ENCODE results near the gene ITM2C.
A peak's percentile ranks its signal among the peaks of the same experiment; 100 is the strongest.

Gene ITM2C

DNA sequence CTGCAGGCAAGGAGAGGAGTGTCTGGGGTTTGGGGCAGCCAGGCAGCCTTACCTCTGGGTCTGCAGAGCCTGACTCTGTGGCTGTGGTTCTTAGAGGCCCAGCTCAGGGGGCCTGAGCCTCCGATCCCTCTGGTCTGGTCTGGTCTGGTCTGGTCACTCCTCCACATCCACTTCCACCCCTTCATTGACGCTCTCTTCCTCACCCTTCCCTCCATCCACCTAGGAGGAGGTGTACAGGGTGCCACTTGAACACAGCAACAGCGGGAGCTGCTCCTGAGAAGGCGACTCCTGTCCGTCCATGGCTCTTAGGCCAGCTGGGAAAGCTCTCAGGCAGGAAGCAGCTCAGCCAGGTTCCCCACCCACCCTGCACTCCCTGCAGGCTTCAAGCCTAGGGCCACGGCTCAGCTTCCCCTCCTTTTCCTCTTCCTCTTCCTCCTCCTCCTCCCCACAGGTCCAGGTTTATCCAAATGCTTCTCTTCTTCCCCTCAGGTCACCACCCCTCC lies 43.4 kb downstream of the ITM2C start:
- DNase-seq (ENCODE audit: low spot score): no peak

DNA sequence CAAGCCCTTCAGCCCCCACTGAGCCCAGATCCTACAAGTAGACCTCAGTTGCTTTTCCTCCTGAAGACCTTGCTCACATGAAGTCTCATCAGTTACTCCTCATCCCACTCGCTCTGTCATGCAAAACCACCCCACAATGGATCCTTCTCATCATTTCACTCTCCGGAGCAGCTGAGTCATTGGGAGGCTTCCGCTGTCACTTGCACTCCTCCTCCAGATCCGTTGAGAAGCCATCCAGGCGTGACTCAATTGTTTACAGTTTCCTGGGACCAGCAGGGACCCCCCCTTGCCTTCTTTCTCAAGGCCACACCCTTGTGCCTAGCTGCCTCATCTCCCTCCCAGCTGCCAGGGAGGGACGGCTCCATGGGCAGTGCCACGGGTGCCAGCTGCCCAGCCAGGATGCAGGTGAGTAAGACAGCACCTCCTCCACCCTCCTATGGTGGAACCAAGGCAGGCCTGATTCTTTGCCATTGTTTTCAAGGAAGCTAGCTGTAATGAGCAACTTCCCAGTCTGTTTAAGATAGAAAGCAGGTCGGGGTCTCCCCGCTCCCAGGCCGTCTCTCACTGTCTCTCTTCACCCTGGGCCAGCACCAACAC lies 44.0 kb downstream of the ITM2C start:
- DNase-seq (ENCODE audit: low spot score): peak; percentile 69

DNA sequence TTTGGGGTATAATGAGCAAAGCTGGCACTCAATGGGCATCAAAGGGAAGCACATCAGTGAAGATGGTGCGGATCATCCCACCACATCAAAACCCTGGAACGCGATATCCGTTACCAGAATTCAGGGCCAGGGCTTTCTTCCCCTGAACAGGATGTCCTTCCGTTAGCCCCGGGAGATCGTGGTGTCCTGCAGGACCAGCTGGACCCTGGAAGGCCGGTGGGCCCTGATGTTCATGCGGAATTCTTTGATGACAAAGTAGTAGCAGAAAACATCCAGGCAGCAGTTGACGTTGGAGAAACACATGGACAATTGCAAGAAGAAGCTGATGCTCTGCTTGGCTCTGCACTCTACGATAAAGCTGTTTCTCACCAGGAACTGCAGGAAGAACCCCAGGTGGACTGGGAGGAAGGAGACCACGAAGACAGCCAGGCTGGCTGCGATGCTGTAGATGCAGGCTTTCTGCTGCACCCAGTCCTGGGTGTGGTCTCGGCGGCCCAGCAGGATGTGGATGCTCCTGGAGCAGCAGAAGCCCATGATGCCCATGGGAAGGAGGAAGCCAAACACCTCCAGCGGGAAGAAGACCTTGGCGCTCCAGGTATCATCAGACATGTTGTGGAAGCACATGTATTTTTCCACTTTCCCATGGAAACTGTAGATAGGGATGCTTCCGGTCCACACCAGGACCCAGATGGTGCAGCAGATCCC lies 45.3 kb downstream of the ITM2C start:
- DNase-seq (ENCODE audit: low spot score): no peak

DNA sequence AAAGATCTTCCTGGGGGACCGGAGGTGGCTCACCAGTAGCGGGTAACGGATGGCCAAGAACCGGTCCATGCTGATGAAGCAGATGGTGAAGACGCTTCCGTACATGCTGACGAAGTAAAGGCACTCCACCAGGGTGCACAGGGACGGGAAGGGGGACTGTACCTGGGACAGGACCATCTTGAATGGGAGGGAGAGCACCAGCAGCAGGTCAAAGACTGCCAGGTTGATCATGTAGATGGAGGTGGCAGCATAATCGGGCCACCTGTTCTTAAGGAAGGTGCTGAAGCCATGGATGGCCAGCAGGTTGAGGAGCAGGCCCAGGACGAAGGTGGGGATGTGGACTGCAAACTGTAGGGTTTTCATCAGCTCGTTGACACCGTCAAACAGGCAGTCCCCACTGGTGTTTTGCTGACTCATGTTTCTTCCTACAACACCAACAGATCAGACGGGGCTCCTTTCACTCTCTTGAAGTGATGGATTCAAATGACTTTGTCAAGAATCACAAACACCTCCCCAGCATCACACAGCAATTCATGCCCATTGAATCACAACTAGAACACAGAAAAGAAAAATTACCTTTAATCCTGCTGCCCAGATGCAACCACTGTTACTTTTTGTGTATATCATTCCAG lies 45.9 kb downstream of the ITM2C start:
- no peak for DNase-seq (ENCODE audit: low spot score)

DNA sequence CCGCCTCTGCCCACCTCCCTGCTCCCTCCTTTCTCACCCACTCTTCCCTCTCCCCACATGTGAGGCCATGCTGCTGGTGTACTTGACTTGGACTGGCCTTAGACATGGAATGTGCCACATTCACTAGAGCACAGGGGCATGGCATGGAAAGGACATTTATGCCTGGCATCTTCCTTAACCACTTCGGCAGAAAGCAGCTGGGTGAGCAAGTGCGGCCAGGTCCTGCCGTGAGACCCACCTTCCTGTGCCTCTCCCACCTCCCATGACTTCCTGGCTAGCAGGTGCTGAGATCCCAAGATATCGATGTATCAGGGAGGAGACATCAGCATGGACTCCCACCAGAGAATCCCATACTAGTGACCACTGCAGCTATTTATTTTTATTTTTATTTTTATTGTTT lies 47.3 kb downstream of the ITM2C start:
- no peak for DNase-seq (ENCODE audit: low spot score)

DNA sequence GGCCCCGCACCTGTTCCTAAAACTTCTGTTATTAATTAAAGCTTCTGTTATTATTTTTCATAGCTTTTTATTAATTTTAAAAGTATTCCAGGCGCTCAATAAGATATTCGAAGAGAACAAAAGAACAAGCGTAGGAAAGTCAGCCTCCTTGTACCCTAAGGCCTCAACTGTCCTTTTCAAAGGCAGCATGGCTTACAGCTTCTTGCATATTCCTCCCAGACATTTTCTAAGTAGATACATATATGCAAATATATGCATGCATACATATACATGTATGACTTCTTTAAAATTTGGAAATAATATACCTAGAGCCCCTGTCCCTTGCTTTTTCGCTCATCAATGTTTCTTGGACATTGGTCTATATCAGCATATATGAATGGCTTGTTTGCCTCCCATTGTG lies 48.0 kb downstream of the ITM2C start:
- no peak for DNase-seq (ENCODE audit: low spot score)

DNA sequence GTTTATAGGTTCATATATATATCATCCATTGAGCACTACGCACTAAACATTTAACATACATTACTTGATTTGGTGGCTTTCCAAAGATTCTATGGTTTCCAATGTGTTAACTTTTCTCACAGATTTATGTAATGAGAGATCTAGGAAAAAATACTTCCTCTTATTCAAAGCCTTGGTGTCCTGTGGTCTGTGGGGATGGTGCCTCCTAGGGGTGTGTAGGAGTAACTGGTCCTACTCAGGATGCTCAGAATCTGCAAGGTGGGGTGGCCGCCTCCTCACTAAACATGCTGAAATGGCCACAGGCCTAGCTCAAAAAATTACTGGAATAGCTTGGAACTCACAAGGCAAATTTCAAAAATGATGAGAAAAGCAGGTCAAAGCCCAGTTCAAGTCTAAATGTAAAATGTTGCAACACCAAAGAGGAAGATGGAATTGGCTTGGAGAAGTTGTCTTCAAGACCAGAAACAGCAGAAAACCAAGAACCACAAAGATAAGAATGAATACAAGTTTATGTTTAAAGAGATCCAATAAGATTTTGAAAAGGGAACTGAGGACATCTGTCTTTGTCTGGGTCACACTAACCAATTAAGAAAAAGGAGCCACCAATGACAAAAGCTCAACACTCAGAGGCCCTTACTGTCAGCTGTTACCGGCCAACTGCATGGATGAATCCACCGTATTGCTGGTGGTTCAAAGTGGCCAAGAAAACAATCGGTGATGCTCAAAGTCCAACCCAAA lies 48.8 kb downstream of the ITM2C start:
- DNase-seq (ENCODE audit: low spot score): no peak

DNA sequence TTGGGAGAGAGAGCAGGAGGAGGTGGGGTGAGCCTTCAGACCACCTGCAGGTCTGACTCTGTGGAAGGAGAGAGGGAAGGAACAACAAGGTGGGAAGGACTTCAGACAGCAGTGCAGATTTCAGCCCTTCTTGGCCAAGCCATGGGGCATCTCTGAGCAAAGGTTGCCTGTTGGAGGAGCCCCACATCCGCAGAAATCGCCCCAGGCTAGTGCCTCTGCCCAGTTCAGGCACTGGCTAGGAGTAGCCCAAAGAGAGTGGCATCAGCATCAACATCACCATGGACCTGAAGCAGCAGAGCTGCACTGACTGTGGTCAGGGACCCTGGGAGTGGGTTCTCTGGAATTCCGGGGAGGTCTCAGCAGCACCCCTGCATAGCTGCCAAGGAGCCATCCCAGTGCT lies 50.1 kb downstream of the ITM2C start:
- DNase-seq (ENCODE audit: low spot score): no peak

DNA sequence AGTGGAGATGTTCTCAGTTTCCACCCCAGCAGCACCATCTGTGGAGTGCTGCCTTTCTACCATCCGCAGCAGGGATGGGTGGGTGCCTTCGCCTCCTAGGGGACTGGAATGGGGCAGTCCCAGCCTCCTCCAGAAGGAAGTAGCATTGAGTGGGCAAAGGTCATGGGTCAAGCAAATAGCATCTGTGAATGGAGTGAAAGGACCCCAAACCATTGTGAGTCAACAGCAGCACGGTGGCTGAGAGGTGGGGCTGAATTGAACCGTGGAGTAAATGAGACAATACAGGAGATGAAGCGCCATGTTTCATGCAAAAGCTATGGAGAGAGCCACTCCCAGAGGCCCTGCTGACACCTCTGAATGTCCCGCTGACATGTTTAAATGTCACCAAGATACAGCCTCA lies 50.6 kb downstream of the ITM2C start:
- DNase-seq (ENCODE audit: low spot score): no peak

DNA sequence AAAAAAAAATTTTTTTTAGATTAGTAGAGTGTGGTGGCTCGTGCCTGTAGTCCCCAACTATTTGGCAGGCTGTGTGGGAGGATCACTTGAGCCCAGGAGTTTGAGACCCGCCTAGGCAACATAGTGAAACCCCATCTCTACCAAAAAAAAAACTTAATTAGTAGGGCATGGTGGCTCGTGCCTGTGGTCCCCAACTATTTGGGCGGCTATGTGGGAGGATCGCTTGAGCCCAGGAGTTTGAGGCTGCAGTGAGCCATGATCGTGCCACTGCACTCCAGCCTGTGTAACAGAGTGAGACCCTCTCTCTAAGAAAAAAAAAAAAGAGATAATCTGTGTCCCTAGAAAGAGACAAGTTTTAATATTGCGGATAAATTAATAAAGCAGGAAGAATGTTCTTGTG lies 51.5 kb downstream of the ITM2C start:
- DNase-seq (ENCODE audit: low spot score): no peak

DNA sequence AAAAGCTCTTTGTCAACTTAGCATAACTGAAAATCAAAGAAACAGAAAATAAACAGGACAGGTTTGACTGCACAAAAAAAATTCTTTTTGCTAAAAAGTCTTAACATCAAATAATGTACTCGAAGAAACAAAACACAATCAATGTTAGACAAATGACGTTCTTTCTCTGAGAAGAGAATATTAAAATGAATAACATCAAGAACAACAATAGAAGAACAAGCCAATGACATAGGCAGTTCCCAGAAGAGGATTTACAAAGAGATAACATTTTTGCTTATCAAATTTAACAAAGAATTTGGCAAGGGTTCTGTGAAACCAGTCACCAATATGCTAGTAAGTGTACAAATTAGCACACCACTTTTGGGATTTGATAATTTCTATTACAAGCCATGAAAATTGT lies 54.5 kb downstream of the ITM2C start:
- no peak for DNase-seq (ENCODE audit: low spot score)

DNA sequence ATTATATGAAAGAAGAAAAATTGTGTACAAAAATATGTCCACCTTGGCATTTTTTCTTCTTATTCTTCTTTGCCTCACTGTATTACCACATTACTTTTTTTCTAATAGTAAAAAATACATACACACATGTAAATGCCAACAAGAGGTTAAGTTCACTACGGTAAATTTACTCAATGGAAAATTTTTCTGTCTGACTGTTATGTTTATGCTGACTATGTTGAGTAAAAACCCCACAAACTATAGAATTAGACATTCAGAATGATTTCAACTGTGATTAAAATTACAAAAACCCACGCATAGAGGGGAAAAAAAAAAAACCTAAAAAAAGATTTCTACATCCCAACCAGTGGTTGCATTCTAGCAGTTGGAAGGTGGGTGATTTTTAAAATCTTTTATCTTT lies 54.9 kb downstream of the ITM2C start:
- DNase-seq (ENCODE audit: low spot score): no peak

DNA sequence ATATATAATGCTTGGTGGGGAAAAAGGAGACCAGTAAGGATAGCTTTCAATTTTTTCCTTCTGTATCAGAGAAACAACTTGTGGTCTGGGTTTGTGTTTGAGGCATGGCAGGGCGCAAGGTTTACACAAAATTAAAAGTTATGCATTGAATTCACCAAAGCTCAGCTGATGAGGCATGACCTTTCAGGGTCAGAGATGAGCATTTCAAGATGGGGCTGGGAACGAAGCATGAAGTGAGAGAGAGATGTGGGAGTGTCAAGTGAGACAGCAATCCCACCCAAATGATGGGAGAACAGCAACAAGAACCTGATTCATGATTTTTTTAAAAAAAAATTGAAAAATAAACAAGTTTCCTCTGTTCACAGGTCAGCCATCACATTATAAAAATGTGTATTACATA lies 55.4 kb downstream of the ITM2C start:
- no peak for DNase-seq (ENCODE audit: low spot score)

DNA sequence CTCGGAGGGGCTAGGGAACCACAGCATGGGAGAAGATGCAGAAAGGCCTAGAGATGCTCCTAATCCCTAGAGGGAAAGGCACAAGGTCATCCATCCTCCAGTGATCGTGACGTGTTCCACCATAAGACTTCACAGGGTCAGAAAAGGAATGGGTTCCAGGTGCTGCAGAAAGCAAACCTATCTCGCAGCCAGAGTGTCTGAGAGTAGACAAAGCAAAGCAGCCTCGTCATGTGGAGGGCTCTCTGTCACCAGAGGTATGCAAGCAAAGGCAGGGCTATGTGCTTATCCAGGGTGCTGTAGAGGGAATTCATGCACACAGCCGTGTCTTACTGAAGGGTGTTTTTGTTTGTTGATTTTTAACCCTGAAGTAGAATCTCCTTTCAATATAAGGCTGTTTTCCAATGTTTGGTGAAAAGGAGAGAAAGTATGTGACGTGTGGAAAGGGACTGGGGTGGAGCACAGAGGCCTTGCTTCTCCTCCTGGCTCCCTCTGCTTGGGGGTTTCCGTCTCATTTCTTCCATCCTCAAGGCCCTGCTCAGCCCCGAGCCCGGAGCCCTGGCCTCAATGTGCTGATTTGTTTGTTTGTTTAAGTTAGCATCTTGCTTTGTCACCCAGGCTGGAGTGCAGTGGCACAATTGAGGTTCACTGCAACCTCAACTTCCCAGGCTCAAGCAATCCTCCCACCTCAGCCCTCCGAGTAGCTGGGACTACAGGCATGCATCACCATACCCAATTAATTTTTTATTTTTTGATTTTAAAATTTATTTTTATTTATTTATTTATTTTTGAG lies 57.3 kb downstream of the ITM2C start:
- no peak for DNase-seq (ENCODE audit: low spot score)

DNA sequence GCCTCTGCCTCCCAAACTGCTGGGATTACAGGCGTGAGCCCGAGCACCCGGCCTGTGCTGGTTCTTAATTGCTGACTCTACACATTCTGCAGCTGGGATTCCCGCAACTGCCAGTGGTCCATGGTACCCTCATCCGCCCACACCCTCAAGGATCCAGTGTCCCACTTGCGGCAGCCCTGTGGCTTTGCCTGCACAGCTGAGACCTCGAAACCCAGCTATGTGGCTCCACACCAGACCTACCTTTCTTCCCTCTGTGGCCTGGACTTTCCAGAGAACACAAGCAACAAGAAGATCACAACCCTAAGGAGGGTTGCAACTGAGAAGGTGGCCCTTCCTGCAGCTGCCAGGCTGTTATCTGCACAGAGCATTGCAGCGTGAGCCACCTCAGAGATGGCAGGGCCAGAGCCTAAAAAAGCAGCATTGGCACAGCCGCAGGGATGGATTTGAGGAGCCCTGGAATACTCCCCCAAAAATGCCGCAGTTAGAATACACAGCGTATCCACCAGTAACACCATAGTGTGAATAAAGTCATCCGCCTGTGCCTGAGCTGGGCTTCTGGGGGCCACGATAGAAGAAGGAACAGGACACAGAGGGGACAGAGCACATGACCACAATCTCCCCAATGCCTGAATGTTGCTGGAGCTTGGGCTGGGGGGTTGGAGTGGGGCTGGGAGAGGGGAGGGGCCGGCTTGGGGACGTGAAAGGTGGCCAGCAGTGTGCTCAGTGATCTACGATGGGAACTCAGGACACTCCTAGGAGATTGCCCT lies 58.4 kb downstream of the ITM2C start:
- DNase-seq (ENCODE audit: low spot score): no peak

DNA sequence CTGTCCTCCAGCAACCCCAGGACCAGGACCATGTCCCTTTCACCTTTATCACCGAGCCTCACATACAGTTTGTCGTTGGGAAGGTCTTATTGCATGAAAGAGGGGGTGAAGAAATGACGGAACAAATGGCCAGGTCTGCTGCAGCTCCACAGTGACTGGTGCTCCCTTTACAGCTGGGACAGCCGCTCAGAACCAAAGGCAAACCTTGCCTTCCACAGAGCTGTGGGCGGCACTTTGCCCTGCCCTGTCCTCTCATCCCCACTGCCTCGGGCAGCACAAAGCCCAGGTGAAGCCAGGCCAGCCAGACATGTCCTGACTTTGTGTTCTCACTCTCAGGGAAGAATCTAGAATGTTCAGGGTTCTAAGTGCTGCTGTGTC lies 59.3 kb downstream of the ITM2C start:
- no peak for DNase-seq (ENCODE audit: low spot score)

DNA sequence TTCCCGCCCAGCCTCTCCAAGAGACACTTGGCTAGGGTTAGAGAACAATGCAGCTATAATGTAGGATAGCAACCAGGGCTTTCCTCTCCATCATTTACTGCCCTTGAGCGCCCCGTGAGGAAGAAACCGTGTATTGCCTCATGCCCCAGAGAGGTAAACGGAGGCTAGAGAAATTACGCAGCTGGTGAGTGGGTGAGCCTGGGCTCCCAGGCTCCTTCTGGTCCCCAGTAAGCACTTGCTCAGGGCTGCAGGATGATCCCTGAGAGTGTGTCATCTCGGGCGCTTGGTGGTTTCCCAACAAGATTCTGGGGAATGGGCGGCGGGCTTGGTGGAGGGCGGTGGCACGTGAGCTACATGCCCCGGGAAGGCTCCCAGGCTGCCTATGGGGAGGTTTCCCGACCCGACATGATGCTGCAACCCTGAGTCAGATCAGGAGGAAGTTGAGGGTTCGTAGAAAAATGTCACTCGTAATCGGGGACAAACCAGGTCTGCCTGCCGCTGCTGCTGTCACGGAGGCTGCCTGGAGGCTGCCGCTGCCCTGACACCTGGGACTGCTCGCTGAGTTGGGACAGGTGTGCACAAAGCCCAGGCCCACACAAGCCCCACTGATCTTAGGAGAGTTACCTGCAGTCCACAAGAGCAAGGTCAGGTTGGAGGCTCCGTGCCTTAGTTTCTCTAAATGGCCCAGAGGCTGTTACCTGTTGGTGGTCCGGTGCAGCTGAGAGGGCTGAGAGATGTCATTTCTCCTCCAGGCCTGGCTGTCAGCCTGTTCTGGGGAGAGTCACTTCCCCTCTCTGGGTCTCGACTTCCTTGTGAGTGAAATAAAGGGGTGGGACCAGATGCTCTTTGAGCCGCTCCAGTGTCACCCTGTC lies 60.0 kb downstream of the ITM2C start, which contains the start of gene GPR55:
TSS of gene GPR55 (minus strand) at position 773 of the 872 bp plus-strand sequence. CDS start 14,280 bp downstream, outside the sequence.
- DNase-seq (ENCODE audit: low spot score): no peak

DNA sequence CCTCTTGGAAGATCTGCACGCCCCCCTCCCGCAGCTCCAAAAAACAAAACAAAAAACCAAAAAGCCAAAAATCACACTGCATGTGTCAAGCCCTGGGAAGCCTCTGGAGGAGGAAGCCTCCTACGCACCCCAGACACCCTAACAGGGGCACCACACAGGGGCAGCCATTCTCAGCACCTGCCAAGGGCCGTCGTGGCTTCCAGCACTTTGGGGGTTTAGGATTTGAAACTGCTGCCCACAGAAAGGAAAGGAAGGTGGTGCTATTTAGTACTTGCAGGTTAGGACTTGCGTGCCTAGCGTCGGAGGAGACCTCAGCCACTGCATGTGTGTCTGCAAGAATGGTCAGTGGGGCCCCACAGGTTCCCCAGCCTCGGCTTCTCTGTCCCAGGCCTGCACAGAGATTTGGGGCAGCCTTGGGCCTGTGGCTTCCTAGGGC lies 60.7 kb downstream of the ITM2C start:
- no peak for DNase-seq (ENCODE audit: low spot score)

DNA sequence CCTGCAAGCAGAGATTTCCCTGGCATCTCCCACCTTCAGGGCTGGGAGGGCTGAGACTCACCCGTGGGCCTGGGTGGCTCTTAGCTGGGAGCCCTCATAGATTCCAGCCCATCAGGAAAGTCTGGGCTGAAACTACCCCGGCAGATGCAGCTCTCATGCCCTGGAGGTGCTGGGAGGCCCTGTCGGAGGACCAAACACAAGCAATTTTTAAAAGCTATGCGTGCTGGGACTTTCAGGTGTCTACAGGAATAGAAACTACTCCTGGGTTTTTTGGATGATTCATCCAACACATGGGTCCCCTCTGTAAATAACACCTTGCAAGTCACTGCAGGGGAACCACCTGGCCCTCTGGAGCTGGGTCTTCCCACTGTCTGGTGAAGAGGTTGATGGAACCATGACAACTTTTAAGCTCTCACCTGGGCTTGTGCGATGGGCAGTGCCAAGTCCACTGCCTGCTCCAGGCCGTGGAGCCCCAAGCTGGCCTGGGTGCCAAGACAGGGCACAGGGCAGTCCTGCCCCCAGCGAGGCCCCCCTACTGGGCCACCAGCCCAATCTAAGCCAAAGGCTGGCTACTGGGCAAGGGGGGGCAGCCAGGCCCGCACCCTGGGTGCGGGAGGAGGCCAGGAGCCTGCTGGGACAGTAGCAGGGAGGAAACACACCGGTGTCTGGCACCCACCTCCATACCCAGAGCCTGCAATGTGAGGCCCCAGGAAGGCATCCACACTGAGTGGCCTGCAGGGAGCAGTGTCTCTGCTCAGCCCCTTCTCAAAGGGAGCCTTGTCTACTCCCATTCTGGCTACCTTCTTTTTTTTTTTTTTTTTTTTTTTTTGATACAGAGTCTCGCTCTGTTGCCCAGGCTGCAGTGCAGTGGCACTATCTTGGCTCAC lies 61.4 kb downstream of the ITM2C start:
- DNase-seq (ENCODE audit: low spot score): no peak

All from putamen (tissue), 1 donor.